H1 (cell line): Measurements from ENCODE around the gene DOCK10.

ENCODE experiments used
- CREB1 ChIP-seq: IDR thresholded peaks from 2 replicates; pipeline ENCODE4 v1.6.1; 2012; ENCODE audit warnings: inconsistent platforms
- EGR1 ChIP-seq: IDR thresholded peaks from 2 replicates; pipeline ENCODE4 v1.6.1; 2011; ENCODE audit warnings: low read depth, low read length, borderline replicate concordance
- EZH2 ChIP-seq: fragments of 200-600 bp; sonication (generic); IDR thresholded peaks from 2 replicates; pipeline ENCODE4 v1.7.1; 2012; ENCODE audit warnings: low read depth, mild to moderate bottlenecking, moderate library complexity, low read length, inconsistent platforms; ENCODE audit not compliant: severe bottlenecking
- HDAC2 ChIP-seq, 2 experiments: fragments of 300-600 bp in 1 of 2; sonication (generic) in 1 of 2; IDR thresholded peaks; 2 replicates each; pipeline ENCODE4 v1.6.1; 2011 to 2012; ENCODE audit warnings: low read depth in 2 of 2, low read length in 2 of 2, mild to moderate bottlenecking in 2 of 2, moderate library complexity in 2 of 2, borderline replicate concordance in 1 of 2, inconsistent platforms in 1 of 2
- POLR2A ChIP-seq, 2 experiments: IDR thresholded peaks; 1 replicate in 1 of 2; 2 replicates in 1 of 2; pipeline ENCODE4 v1.6.1; 2011; ENCODE audit warnings: low read depth in 2 of 2, low read length in 2 of 2, mild to moderate bottlenecking in 2 of 2; ENCODE audit errors: control extremely low read depth in 1 of 2
- RAD21 ChIP-seq, 2 experiments: IDR thresholded peaks in 1 of 2; conservative IDR thresholded peaks in 1 of 2; 2 replicates each; pipeline ENCODE4 v1.6.1; 2011; ENCODE audit warnings: low read depth in 2 of 2, low read length in 2 of 2, improper control_type of control experiment in 1 of 2, inconsistent platforms in 1 of 2, mild to moderate bottlenecking in 1 of 2, moderate library complexity in 1 of 2
- SP2 ChIP-seq: IDR thresholded peaks from 2 replicates; pipeline ENCODE4 v1.6.1; 2012; ENCODE audit warnings: mild to moderate bottlenecking, low read length, inconsistent platforms
- TF ChIP-seq, protein P1 (sequence below): IDR thresholded peaks from 2 replicates; pipeline ENCODE4 v1.6.1; 2012; ENCODE audit warnings: inconsistent platforms
- TF ChIP-seq, protein P2 (sequence below), 3 experiments: IDR thresholded peaks; 1 replicate in 2 of 3; 2 replicates in 1 of 3; pipeline versions ENCODE4 v1.5.1 to v1.6.1; 2011; ENCODE audit warnings: low read length in 3 of 3, mild to moderate bottlenecking in 3 of 3, inconsistent platforms in 2 of 3, low read depth in 1 of 3, moderate library complexity in 1 of 3; ENCODE audit not compliant: insufficient read depth in 1 of 3; ENCODE audit errors: control extremely low read depth in 1 of 3
- TF ChIP-seq, protein P3 (sequence below): IDR thresholded peaks from 2 replicates; pipeline ENCODE4 v1.6.1; 2012; ENCODE audit warnings: inconsistent platforms
- TF ChIP-seq, protein P4 (sequence below): fragments of 300-600 bp; sonication (generic); IDR thresholded peaks from 2 replicates; pipeline ENCODE4 v1.7.1; 2012; ENCODE audit warnings: low read length, moderate library complexity, mild to moderate bottlenecking, inconsistent platforms; ENCODE audit not compliant: insufficient replicate concordance

DNA sequence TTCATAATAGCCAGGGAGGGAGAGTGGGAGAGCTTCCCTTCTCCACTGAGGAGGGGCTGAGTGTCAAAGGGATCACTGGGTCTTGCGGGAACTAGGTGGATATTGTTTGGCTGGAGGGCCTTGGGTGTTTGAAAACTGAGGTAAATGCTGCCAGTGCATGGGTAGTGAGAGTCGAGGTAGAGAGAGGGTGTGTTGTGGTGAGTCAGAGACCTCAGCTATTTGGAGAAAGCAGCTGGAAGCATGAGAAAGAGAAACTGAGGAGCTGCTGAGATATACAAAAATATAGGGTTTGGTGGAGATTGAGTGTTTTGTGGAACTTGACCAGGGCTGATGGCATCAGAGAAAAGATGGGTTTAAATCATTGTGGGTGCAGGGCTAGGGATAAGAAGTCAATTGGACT, 199.1 kb downstream of the DOCK10 start:
- TF ChIP-seq, protein P1, sequence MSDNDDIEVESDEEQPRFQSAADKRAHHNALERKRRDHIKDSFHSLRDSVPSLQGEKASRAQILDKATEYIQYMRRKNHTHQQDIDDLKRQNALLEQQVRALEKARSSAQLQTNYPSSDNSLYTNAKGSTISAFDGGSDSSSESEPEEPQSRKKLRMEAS: no peak
- TF ChIP-seq CREB1: no peak
- TF ChIP-seq, protein P2, sequence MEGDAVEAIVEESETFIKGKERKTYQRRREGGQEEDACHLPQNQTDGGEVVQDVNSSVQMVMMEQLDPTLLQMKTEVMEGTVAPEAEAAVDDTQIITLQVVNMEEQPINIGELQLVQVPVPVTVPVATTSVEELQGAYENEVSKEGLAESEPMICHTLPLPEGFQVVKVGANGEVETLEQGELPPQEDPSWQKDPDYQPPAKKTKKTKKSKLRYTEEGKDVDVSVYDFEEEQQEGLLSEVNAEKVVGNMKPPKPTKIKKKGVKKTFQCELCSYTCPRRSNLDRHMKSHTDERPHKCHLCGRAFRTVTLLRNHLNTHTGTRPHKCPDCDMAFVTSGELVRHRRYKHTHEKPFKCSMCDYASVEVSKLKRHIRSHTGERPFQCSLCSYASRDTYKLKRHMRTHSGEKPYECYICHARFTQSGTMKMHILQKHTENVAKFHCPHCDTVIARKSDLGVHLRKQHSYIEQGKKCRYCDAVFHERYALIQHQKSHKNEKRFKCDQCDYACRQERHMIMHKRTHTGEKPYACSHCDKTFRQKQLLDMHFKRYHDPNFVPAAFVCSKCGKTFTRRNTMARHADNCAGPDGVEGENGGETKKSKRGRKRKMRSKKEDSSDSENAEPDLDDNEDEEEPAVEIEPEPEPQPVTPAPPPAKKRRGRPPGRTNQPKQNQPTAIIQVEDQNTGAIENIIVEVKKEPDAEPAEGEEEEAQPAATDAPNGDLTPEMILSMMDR (IDR thresholded peaks at IDR 0.05; ENCODE audit: control extremely low read depth in 1 of 3, insufficient read depth in 1 of 3, low read depth in 1 of 3, low read length in 3 of 3): no peak
- TF ChIP-seq, protein P3, sequence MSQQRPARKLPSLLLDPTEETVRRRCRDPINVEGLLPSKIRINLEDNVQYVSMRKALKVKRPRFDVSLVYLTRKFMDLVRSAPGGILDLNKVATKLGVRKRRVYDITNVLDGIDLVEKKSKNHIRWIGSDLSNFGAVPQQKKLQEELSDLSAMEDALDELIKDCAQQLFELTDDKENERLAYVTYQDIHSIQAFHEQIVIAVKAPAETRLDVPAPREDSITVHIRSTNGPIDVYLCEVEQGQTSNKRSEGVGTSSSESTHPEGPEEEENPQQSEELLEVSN: no peak
- TF ChIP-seq EZH2: no peak
- TF ChIP-seq POLR2A (IDR thresholded peaks at IDR 0.05; ENCODE audit: control extremely low read depth in 1 of 2, low read depth in 2 of 2, low read length in 2 of 2): no peak
- no peak for TF ChIP-seq RAD21 (IDR thresholded peaks at IDR 0.05 in 1 of 2, conservative IDR thresholded peaks at IDR 0.05 in 1 of 2; ENCODE audit: low read depth in 2 of 2, low read length in 2 of 2)
- no peak for TF ChIP-seq SP2
- no peak for TF ChIP-seq HDAC2 (IDR thresholded peaks at IDR 0.05; ENCODE audit: borderline replicate concordance in 1 of 2, low read depth in 2 of 2, low read length in 2 of 2)
- TF ChIP-seq EGR1: no peak
- TF ChIP-seq, protein P4, sequence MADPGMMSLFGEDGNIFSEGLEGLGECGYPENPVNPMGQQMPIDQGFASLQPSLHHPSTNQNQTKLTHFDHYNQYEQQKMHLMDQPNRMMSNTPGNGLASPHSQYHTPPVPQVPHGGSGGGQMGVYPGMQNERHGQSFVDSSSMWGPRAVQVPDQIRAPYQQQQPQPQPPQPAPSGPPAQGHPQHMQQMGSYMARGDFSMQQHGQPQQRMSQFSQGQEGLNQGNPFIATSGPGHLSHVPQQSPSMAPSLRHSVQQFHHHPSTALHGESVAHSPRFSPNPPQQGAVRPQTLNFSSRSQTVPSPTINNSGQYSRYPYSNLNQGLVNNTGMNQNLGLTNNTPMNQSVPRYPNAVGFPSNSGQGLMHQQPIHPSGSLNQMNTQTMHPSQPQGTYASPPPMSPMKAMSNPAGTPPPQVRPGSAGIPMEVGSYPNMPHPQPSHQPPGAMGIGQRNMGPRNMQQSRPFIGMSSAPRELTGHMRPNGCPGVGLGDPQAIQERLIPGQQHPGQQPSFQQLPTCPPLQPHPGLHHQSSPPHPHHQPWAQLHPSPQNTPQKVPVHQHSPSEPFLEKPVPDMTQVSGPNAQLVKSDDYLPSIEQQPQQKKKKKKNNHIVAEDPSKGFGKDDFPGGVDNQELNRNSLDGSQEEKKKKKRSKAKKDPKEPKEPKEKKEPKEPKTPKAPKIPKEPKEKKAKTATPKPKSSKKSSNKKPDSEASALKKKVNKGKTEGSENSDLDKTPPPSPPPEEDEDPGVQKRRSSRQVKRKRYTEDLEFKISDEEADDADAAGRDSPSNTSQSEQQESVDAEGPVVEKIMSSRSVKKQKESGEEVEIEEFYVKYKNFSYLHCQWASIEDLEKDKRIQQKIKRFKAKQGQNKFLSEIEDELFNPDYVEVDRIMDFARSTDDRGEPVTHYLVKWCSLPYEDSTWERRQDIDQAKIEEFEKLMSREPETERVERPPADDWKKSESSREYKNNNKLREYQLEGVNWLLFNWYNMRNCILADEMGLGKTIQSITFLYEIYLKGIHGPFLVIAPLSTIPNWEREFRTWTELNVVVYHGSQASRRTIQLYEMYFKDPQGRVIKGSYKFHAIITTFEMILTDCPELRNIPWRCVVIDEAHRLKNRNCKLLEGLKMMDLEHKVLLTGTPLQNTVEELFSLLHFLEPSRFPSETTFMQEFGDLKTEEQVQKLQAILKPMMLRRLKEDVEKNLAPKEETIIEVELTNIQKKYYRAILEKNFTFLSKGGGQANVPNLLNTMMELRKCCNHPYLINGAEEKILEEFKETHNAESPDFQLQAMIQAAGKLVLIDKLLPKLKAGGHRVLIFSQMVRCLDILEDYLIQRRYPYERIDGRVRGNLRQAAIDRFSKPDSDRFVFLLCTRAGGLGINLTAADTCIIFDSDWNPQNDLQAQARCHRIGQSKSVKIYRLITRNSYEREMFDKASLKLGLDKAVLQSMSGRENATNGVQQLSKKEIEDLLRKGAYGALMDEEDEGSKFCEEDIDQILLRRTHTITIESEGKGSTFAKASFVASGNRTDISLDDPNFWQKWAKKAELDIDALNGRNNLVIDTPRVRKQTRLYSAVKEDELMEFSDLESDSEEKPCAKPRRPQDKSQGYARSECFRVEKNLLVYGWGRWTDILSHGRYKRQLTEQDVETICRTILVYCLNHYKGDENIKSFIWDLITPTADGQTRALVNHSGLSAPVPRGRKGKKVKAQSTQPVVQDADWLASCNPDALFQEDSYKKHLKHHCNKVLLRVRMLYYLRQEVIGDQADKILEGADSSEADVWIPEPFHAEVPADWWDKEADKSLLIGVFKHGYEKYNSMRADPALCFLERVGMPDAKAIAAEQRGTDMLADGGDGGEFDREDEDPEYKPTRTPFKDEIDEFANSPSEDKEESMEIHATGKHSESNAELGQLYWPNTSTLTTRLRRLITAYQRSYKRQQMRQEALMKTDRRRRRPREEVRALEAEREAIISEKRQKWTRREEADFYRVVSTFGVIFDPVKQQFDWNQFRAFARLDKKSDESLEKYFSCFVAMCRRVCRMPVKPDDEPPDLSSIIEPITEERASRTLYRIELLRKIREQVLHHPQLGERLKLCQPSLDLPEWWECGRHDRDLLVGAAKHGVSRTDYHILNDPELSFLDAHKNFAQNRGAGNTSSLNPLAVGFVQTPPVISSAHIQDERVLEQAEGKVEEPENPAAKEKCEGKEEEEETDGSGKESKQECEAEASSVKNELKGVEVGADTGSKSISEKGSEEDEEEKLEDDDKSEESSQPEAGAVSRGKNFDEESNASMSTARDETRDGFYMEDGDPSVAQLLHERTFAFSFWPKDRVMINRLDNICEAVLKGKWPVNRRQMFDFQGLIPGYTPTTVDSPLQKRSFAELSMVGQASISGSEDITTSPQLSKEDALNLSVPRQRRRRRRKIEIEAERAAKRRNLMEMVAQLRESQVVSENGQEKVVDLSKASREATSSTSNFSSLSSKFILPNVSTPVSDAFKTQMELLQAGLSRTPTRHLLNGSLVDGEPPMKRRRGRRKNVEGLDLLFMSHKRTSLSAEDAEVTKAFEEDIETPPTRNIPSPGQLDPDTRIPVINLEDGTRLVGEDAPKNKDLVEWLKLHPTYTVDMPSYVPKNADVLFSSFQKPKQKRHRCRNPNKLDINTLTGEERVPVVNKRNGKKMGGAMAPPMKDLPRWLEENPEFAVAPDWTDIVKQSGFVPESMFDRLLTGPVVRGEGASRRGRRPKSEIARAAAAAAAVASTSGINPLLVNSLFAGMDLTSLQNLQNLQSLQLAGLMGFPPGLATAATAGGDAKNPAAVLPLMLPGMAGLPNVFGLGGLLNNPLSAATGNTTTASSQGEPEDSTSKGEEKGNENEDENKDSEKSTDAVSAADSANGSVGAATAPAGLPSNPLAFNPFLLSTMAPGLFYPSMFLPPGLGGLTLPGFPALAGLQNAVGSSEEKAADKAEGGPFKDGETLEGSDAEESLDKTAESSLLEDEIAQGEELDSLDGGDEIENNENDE: no peak
